HFF-Myc (cell line): ENCODE results near the gene METTL14.

Experiments used
- DNase-seq: peaks from one replicate; pipeline ENCODE4 v3.0.0-alpha.2; 2011; ENCODE audit warnings: low read depth; ENCODE audit errors: extremely low read depth
- H3K4me3 ChIP-seq: replicated peaks from 2 replicates; pipeline ENCODE4 v1.5.1; 2011; ENCODE audit warnings: low read depth, mild to moderate bottlenecking, control low read depth, low read length
- CTCF ChIP-seq: IDR thresholded peaks from 2 replicates; pipeline ENCODE4 v1.5.1; 2012; ENCODE audit warnings: mild to moderate bottlenecking, low read depth, low read length, control low read depth; ENCODE audit errors: missing control alignments

Gene METTL14

GRCh38 chr4:118757761-118758251 is 72.6 kb downstream of the METTL14 start:
- DNase-seq, result no peak
- H3K4me3 ChIP-seq, result no peak overlapping the region

GRCh38 chr4:118758293-118758692 is 73.1 kb downstream of the METTL14 start:
- H3K4me3 ChIP-seq, result no peak overlapping the region
- no peak for DNase-seq
- TF ChIP-seq CTCF, result no peak

More at GRCh38 chr4:118757761-118758251, 72.6 kb downstream of the METTL14 start:
- no peak for TF ChIP-seq CTCF

GRCh38 chr4:118759481-118759880 is 74.3 kb downstream of the METTL14 start:
- DNase-seq, result no peak

GRCh38 chr4:118760092-118760491 is 74.9 kb downstream of the METTL14 start:
- TF ChIP-seq CTCF, result no peak
- no peak for DNase-seq
- no peak overlapping the region for H3K4me3 ChIP-seq

More at GRCh38 chr4:118759481-118759880, 74.3 kb downstream of the METTL14 start:
- TF ChIP-seq CTCF, result no peak
- H3K4me3 ChIP-seq, result no peak overlapping the region

- TF ChIP-seq CTCF, result no peak
- DNase-seq, result no peak
- no peak overlapping the region for H3K4me3 ChIP-seq
These were observed 75.3 kb downstream of the METTL14 start for GRCh38 chr4:118760493-118760892.

DNA sequence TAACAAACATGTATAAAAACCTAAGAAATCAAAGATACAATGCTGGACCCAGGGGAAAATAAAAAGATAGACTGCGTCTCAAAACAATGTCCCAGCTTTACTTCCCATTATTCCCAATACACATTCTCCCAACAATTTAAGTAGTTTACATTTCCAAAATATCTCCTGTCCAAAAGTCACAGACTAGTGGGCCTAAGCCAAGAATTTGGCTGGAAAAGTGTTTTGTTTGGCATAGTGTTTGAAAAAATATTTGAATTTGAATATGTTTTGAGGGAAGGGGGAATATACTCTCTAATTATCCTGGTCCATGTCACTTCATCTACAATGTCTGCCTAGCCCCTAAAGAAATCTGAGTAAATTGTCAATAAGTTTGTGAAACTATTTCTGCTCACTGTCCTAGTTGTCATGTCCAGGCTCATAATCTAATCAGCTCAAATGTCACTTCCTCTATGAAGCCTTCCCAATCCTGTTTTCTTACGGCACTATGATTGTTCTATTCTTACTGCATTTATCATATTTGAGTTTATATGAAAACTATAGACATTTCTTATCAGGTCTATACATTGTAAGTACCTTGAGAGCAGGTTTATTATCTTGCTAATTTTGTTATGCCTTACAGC is 76.3 kb downstream of the METTL14 start:
- no peak for DNase-seq
- no peak for TF ChIP-seq CTCF
- H3K4me3 ChIP-seq, result no peak overlapping the region

DNA sequence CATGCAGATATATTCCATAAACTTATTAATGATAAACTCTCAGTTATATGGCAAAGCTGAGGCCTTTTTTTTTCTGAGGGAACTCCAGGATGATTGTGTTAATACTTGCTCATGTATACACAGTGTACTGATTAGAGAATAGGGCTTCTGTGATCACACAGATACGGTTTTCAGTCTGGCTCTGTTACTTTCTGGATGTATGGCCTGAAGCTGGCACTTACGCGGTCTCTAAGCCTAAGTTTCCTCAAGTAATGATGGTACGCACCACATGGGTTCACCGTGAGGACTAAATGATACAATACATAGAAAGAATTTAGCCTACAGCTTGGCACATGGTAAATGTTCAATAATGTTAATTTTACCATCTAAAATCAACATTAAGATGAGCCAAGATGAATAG is 77.0 kb downstream of the METTL14 start:
- DNase-seq, result no peak
- TF ChIP-seq CTCF, result no peak

More for the DNA sequence above, 77.0 kb downstream of the METTL14 start:
- H3K4me3 ChIP-seq, result no peak overlapping the region
